NCI-H2196 (cell line): ENCODE measurements around the gene CTNNA2.

Experiments
- DNase-seq: peaks from one replicate; lab custom pipeline; 2025; ENCODE audit not compliant: unreplicated experiment; lab: John Stamatoyannopoulos, UW

CTNNA2 gene

DNA sequence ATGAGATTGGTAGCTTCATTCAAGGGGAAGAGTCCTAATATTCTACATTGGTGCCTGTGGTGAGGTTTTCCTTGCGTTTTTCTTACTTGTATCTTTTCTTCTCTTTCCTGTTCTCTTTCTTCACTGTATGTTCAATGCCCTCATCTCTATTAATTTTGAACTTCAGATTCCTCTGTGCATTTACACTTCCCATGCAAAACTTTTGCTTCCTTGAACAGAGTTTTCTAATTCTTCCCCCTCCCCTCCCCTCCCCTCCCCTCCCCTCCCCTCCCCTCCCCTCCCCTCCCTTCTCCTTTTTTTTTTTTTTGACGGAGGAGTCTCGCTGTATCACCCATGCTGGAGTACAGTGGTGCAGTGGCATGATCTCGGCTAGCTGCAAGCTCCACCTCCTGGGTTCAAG is 403.4 kb downstream of the CTNNA2 start:
- no peak for DNase-seq

GRCh38 chr2:79920512-79921076 is 407.7 kb downstream of the CTNNA2 start:
- no peak for DNase-seq

DNA sequence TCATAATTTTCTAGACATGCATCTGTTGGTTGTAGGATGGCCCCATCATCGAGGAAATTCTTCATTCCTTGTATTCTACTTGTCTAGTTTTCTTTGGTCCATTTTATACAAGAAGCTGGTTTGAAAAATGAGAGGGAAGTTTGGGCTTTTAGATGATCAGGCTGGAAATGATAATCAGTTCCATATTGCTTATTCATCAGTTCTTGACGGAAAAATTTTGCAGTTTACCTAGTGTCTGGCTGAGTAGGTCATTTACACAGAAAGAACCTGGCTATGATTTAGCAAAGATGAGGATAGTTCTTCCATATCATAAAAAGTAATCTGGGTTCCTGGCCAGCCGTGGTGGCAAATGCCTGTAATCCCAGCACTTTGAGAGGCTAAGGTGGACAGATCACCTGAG is 416.8 kb downstream of the CTNNA2 start:
- DNase-seq, result no peak

DNA sequence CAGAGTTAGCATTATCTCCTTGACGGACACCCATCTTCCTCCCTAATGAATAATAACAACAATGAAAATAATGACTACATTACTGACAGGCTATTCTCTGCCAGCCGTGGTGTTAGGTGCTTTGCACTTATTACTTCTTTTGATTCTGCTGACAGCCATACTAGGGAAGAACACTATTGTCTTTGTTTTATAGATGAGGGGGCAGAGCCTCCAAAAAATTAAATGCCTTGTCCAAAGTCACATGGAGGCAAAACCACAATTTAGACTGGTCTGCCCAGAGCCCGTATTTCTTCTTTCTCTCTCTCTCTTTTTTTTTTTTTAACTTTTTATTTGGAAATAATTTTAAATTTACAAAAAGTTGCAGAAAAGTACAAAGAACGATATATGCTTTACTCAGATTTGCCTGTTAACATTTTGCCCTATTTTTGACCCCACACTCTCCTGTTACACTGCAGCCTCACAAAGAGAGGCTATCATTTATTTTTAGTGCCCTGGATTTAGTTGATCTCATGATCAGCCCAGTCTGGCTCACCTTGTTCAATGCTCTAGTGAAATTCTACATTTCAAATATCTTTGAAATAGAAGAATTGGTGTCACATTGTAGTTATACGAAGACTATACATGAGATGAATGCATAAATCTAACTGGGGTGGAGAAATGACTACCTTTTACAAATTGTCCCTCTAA is 422.3 kb downstream of the CTNNA2 start:
- DNase-seq, result no peak

GRCh38 chr2:79935771-79936657 is 423.2 kb downstream of the CTNNA2 start:
- DNase-seq, result peak; percentile 10

- DNase-seq, result no peak
These were observed 423.9 kb downstream of the CTNNA2 start for GRCh38 chr2:79936715-79937114.

- no peak for DNase-seq
These were observed 425.8 kb downstream of the CTNNA2 start for GRCh38 chr2:79938648-79939047.

DNA sequence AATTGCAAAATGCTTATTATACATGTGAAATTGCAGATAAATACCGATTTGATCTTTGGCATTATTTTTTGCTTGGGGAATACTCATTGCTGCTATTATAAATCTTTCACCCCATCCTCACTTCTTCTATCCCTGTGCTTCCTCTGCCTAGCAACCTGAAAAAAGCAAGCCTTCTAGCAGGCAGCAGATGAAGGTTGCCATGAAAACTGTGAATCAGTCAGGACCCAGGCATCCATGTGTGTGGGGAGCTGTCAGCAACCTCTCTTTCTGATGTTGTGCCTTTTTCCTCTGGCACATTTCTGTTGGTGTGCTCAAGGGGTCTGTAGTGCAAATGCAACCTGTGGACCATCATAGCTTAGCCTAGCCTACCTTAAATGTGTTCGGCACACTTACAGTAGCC is 427.5 kb downstream of the CTNNA2 start:
- no peak for DNase-seq

DNA sequence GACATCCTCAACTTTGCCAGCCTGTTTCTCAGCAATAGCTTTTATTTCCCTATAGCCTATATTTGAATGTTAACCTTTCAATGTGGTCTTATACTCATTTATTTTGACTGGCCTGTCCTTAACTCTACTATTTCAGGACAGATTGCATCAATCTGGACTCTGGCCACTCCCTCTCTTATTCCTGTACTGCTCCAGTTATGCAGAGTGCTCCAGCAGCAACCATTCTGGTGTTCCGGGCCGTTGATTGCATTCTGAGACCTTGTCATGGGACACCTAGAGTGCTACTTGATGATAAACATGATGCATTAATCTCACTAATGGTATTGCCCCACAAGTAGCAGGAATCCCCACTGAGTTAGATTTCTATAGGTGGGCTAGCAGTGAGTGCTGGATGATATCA is 428.3 kb downstream of the CTNNA2 start:
- no peak for DNase-seq

DNA sequence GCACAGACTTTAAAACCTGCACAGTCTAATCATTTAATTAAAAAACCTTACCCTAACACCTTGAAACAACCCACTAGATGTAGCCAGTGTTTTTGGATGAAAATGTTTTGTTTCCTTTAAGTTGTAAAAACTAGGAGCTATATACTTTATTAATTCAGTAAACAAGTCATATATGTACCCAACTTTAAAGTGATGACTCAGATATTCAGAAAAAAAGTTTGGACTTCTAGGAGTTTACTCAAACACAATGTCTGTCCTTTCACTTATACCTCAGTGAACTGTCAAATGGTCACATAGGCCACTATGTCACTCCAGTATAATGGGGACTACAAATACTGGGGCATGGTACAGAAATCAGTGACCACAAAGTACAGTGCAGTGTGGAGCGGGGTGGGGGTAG is 431.4 kb downstream of the CTNNA2 start:
- DNase-seq, result no peak

DNA sequence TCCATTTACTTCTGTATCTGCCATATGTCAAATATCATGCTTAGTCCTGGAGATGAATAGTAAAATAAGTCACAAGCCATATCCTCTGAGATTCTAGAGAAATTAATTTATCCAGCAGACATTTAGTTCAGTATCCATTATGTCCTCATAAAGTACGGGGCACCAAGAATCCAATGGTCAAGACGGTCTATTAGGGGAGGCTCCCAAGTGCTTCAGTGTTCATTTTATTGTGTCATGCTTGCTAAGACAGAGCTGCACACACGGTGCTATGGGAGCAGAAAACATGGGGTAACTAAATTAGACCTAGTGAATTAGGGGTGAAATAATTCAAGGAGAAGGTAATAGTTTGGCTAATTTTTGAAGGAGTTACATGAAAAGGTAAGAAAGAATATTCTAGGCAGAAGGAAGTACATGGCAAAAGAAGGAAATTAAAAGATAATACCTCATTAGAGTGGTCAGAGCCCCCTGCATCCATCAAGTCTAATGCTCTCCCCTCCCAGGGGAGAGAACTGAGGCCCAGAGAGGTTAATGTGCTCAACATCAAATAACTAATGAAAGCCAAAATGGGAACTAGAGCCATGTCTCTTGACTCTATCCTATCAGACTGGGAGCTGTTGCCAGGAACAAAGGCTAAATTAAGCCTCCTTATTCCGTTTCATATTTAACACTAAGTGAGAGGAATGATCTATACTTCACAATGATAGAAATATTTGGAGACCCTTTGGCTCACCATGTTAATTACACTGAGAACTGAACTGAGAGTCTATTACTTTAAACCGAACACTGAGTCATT is 433.0 kb downstream of the CTNNA2 start:
- no peak for DNase-seq

DNA sequence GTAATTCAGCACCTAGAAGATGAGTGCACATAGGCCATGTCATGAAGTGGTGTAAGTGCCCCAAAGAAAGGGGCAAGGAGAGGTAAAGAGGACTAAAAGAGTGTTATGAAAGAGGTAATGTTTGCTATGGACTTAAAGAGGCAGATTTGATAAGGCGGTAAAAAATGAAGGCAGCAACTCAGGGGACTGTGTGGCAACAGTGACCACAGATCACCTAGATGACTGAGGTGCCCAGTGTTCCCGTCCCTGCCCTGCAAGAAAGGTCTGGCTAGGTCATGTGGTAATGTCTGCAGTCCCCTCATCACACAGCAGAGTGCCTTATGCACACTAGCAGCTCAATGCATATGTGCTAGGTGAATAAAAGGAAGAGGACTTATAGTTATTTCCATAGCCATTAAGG is 434.9 kb downstream of the CTNNA2 start:
- no peak for DNase-seq

GRCh38 chr2:79950526-79950925 is 437.7 kb downstream of the CTNNA2 start:
- DNase-seq, result no peak

DNA sequence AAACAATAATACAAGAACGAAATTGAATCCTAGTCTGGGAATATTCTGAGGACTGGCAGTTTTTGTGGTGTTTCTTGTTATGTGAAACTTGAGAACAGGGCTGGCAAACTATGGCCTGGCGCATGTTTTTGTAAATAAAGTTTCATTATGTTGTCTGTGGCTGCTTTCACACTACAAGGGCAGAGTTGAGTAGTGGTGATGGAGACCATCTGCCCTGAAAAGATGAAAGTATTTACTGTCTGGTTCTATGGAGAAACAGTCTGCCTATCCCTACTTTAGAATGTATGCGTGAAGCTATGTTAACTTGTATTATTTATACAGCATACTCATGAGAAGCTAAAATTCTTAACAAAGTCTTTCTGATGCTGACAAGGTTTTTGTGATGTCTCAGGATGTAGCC is 439.8 kb downstream of the CTNNA2 start:
- no peak for DNase-seq

- DNase-seq, result no peak
These were observed 447.2 kb downstream of the CTNNA2 start for GRCh38 chr2:79960035-79960434.

DNA sequence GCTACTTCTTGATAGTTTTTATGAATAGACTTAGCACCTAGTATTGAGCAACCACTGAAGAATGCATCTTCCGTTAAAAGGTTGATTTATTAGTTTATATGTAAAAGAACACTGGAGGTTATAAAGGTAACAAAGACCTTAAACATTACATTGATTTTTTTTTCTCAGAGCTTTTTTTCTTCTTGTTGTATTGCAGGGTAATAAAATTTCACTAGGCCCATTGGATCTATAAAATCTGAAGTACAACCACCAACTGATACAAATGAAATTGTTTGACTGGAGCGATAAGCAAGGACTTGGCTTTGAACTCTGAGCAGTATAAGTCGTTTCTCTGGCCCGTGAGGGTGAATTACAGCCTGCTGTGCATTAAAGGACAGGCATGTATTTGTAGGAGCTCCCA is 447.7 kb downstream of the CTNNA2 start:
- DNase-seq, result no peak

GRCh38 chr2:79964966-79965365 is 452.1 kb downstream of the CTNNA2 start:
- DNase-seq, result no peak

DNA sequence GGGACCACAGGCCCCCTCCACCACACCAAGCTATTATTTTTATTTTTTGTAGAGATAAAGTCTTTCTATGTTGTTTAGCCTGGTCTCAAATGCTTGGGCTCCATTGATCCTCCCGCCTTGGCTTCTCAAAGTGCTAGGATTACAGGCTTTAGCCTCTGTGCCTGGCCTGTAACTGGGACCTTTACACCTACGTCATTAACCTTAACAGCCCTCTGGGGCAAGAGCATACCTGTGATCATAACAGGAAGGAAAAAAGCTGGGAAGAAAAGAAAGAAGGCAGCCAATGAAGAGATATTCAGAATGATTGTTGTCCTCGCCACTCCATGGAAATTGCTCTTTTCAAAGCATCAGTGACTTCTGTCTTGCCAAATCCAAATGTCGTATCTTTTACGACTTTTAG is 453.5 kb downstream of the CTNNA2 start:
- DNase-seq, result no peak

GRCh38 chr2:79966882-79967281 is 454.0 kb downstream of the CTNNA2 start:
- DNase-seq, result no peak

GRCh38 chr2:79971807-79972206 is 459.0 kb downstream of the CTNNA2 start:
- no peak for DNase-seq

DNA sequence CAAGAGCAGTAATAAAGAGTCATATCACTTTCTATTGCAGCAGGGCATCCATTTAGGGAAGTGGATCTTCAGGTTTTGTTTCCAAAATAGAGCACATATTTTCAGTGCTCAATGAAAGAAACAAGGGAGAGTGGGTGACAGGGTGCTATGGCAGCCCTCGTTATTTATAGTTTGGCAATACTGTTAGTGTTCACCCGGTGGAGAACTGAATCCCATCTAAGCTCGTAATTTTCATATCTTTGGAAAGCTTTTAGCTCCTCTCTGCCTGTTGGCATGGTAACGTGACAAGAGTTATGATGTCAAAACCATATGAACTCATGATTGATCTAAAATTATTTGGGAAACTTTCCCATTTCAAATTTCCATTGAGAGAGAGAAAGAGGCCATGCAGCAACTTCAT is 459.8 kb downstream of the CTNNA2 start:
- DNase-seq, result no peak
